Heart left ventricle (tissue), 16 donors: ENCODE data around the gene HMGCS2. TPM values are rescaled to one million over a fixed set of nuclear protein-coding genes. Genes with fewer than 3 reads are reported as not detected.
A peak's percentile ranks its signal among the peaks of the same experiment; 100 is the strongest.

Experiments used
- ATAC-seq, 4 donors: fragments of 200-7000 bp; cut with Tn5 transposase; one replicate each; pipeline ENCODE4 v1.9.1; 2020 to 2022; ENCODE audit warnings: moderate library complexity in 4 of 4, mild to moderate bottlenecking in 3 of 4, moderate number of reproducible peaks in 1 of 4
- DNase-seq, 5 donors: peaks; one replicate each; pipeline ENCODE4 v3.0.0-alpha.2; 2020
- H3K27ac ChIP-seq, 12 donors: fragments of 200-600 bp; sonication (generic) in 4 of 12; one replicate each; pipeline versions ENCODE4 v1.5.0 to v1.8.0; 2016 to 2022; ENCODE audit warnings: mild to moderate bottlenecking in 2 of 12
- H3K27me3 ChIP-seq, 9 donors: fragments of 200-600 bp; sonication (generic) in 2 of 9; one replicate each; pipeline versions ENCODE4 v1.5.1 to v1.8.0; 2016 to 2022; ENCODE audit warnings: mild to moderate bottlenecking in 3 of 9
- H3K36me3 ChIP-seq, 9 donors: fragments of 200-600 bp; sonication (generic) in 2 of 9; one replicate each; pipeline versions ENCODE4 v1.5.0 to v1.8.0; 2018 to 2022; ENCODE audit warnings: mild to moderate bottlenecking in 2 of 9
- H3K4me1 ChIP-seq, 12 donors: fragments of 200-600 bp; sonication (generic) in 4 of 12; one replicate each; pipeline versions ENCODE4 v1.5.0 to v1.8.0; 2016 to 2022; ENCODE audit warnings: mild to moderate bottlenecking in 3 of 12
- H3K4me3 ChIP-seq, 12 donors: fragments of 200-600 bp; sonication (generic) in 4 of 12; one replicate each; pipeline versions ENCODE4 v1.5.0 to v1.8.0; 2017 to 2022; ENCODE audit warnings: mild to moderate bottlenecking in 9 of 12, moderate library complexity in 4 of 12
- H3K9me3 ChIP-seq, 12 donors: fragments of 200-600 bp; sonication (generic) in 4 of 12; one replicate each; pipeline versions ENCODE4 v1.5.0 to v1.8.0; 2016 to 2022; ENCODE audit warnings: mild to moderate bottlenecking in 1 of 12
- CTCF ChIP-seq, 12 donors: fragments of 200-600 bp; sonication (generic) in 4 of 12; IDR thresholded peaks; one replicate each; pipeline versions ENCODE4 v1.5.0 to v1.8.0; 2018 to 2022; ENCODE audit warnings: antibody characterized with exemption in 12 of 12, mild to moderate bottlenecking in 5 of 12
- POLR2A ChIP-seq, 2 donors: fragments of 450-650 bp; IDR thresholded peaks; one replicate each; pipeline ENCODE4 v1.6.1; 2017; ENCODE audit warnings: antibody characterized with exemption in 2 of 2, mild to moderate bottlenecking in 2 of 2, moderate library complexity in 2 of 2
- WGBS, 4 donors: extraction: QIAGEN DNeasy Blood & Tissue Kit in 2 of 4; methylation state at CpG; one replicate each; pipeline versions ENCODE4 v1.1.5 to v1.1.7; 2013 to 2018; 5-methylcytosine and 5-hydroxymethylcytosine counted together
- intact Hi-C, 10 donors: fragments of 100-400 bp; cut with DNase I; formaldehyde crosslinking; loops; one replicate each; pipeline versions ENCODE4 v1.11.1 to v1.14.2; 2022
- polyA plus RNA-seq, 2 donors: library from polyadenylated mRNA; stranded (reverse); fragments of 200-250 nt; gene quantifications; one replicate each; pipeline ENCODE4 v1.2.3, GENCODE V29; 2013
- total RNA-seq, 9 donors: library from RNA; depleted of rRNA in 2 of 9; stranded (reverse); fragments of >200 nt in 2 of 9; fragmentation: NEBNext Ultra II Directional in 3 of 9; extraction: Animal tissue kit (Norgen Biotek cat#: 25700) in 3 of 9; gene quantifications; one replicate each; pipeline versions ENCODE4 v1.1.0 to v1.2.4, GENCODE V29; 2016 to 2023
- donor health status: ischemic (EF 13 %, LVEDD 7.1; RV severe dilation, severe dysfunction).
- donor health status: healthy with polysubstance abuse.
- donor health status: DM: no; HTN: yes; CAD: no.
- donor health status: DM: no; HTN: no; CAD: no.
- donor health status: ischemic (EF 25% LVEDD 6.9; RV normal size, moderate dysfunction).
- donor health status: ischemic (EF 25% LVEDD 5.7; RV mildly dilated, moderate dysfunction).
- donor health status: healthy.
- donor health status: DM: yes; HTN: yes; CAD: no.
- donor health status: ischemic (EF 35%, LVEDD 5.7; RV mildly dilated, moderate dysfunction).
- donor health status: nonischemic (EF 11% LVEDD 7.7; RV severe dilation, severe dysfunction).
- donor health status: DM: yes; HTN: yes; CAD: no.
- donor health status: PGD.
- donor health status: ischemic (EF 29% LVEDD 5.4; RV normal size, mild dysfunction).
- donor health status: nonischemic (EF 23%, LVEDD 6.1; RV moderate dilation, normal function).

HMGCS2 gene
- total and polyA plus RNA-seq, 11 donors, result 0.42 to 504 (median 15.5) TPM

GRCh38 chr1:119714583-119714982, 54.1 kb downstream of the HMGCS2 start:
- WGBS, 4 donors, result 71 to 82% (median 82%) methylated on average over 8 of the region's 8 CpGs
- peak in 2 of 4 donors; percentile 4 to 18 for ATAC-seq
- Histone ChIP-seq H3K4me3 (peak overlapping the region in 2 of 12 donors; percentile 4 to 5), H3K36me3 (no peaks in the 10 kb centered on the region), H3K4me1 (peaks cover 0 to 27% (median 4%) of the 10 kb centered on the region in 12 donors), H3K27me3 (peaks cover 0 to 17% (median 2%) of the 10 kb centered on the region in 9 donors), H3K9me3 (no peaks in the 10 kb centered on the region), H3K27ac (peak overlapping the region in 3 of 12 donors; percentile 25 to 78 (median 72))
- TF ChIP-seq POLR2A (IDR thresholded peaks at IDR 0.05) (no peak), CTCF (IDR thresholded peaks at IDR 0.05) (no peak)
- intact Hi-C loops, result no loop called here
- no peak for DNase-seq

GRCh38 chr1:119713749-119714456, 54.8 kb downstream of the HMGCS2 start:
- H3K4me1 ChIP-seq, result peaks cover 0 to 27% (median 4%) of the 10 kb centered on the region in 12 donors
- ATAC-seq (no peak), DNase-seq (no peak)
- intact Hi-C loops, result no loop called here
- H3K27ac ChIP-seq, result peak overlapping the region in 7 of 12 donors; percentile 25 to 78 (median 53)
- peak overlapping the region in 3 of 12 donors; percentile 5 to 66 (median 14) for H3K4me3 ChIP-seq
- peaks cover 0 to 17% (median 2%) of the 10 kb centered on the region in 9 donors for H3K27me3 ChIP-seq
- TF ChIP-seq POLR2A (IDR thresholded peaks at IDR 0.05) (no peak), CTCF (IDR thresholded peaks at IDR 0.05) (no peak)
- H3K9me3 ChIP-seq, result no peaks in the 10 kb centered on the region
- WGBS, 4 donors, result 74 to 83% (median 81%) methylated on average over 6 of the region's 6 CpGs
- H3K36me3 ChIP-seq, result no peaks in the 10 kb centered on the region

GRCh38 chr1:119713039-119713748, 55.5 kb downstream of the HMGCS2 start:
- peak in 3 of 4 donors; percentile 2 to 18 (median 17) for ATAC-seq
- Histone ChIP-seq H3K4me3 (peak overlapping the region in 10 of 12 donors; percentile 22 to 71 (median 61)), H3K27me3 (peaks cover 0 to 17% (median 2%) of the 10 kb centered on the region in 9 donors), H3K9me3 (no peaks in the 10 kb centered on the region), H3K4me1 (peaks cover 0 to 27% (median 4%) of the 10 kb centered on the region in 12 donors), H3K36me3 (no peaks in the 10 kb centered on the region), H3K27ac (peak overlapping the region in 10 of 12 donors; percentile 20 to 78 (median 53))
- intact Hi-C loops, result no loop called here
- TF ChIP-seq CTCF (IDR thresholded peaks at IDR 0.05), result no peak
- TF ChIP-seq POLR2A (IDR thresholded peaks at IDR 0.05), result no peak
- WGBS, 4 donors, result 55 to 60% (median 56%) methylated on average over 17 of the region's 17 CpGs
- DNase-seq, result no peak
